ENCODE results near the gene ZNF654.
A peak's percentile ranks its signal among the peaks of the same experiment; 100 is the strongest.

ZNF654 gene

DNA sequence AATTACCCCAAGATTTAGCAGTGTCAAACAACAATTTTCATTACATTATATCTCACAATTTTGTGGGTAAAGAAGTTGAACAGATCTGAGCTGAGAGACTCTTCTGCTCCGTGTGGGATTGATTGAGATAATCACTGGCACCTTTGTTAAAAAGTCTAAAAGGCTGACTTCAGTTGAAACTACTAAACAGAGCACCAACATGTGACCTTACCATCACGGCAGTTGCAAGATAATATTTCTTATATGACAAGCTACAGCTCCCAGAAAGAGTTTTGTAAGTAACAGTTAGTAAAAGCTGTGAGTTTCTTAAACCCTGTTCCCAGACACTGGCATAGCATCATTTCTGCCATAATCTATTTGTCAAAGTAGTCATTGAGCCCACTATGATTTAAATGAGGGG is 25.2 kb upstream of the ZNF654 start:
- no peaks in the 10 kb centered on the region for H3K9me3 ChIP-seq (ENCODE audit: control insufficient read depth in 2 of 2, low read length in 2 of 2)
- H3K4me3 ChIP-seq (ENCODE audit: low read length in 2 of 2), result no peak overlapping the region
- H3K4me1 ChIP-seq (ENCODE audit: control insufficient read depth, insufficient read depth, low read length), result no peaks in the 10 kb centered on the region
- H3K36me3 ChIP-seq (ENCODE audit: control insufficient read depth in 2 of 2, insufficient read depth in 2 of 2, low read length in 2 of 2), result no peaks in the 10 kb centered on the region
- no peak overlapping the region for H3K27ac ChIP-seq (ENCODE audit: low read length)
- no peaks in the 10 kb centered on the region for H3K27me3 ChIP-seq (ENCODE audit: control insufficient read depth in 1 of 2, insufficient read depth in 2 of 2, low read length in 2 of 2)
- no peak overlapping the region for H3K9ac ChIP-seq (ENCODE audit: low read length in 2 of 2)

- Histone ChIP-seq H3K4me1 (ENCODE audit: control insufficient read depth, insufficient read depth, low read length) (no peaks in the 10 kb centered on the region), H3K9ac (ENCODE audit: low read length in 2 of 2) (no peak overlapping the region), H3K27ac (ENCODE audit: low read length) (no peak overlapping the region), H3K4me3 (ENCODE audit: low read length in 2 of 2) (no peak overlapping the region), H3K27me3 (ENCODE audit: control insufficient read depth in 1 of 2, insufficient read depth in 2 of 2, low read length in 2 of 2) (no peaks in the 10 kb centered on the region), H3K36me3 (ENCODE audit: control insufficient read depth in 2 of 2, insufficient read depth in 2 of 2, low read length in 2 of 2) (no peaks in the 10 kb centered on the region), H3K9me3 (ENCODE audit: control insufficient read depth in 2 of 2, low read length in 2 of 2) (no peaks in the 10 kb centered on the region)
These were observed 24.4 kb upstream of the ZNF654 start for GRCh38 chr3:88034491-88035275.

DNA sequence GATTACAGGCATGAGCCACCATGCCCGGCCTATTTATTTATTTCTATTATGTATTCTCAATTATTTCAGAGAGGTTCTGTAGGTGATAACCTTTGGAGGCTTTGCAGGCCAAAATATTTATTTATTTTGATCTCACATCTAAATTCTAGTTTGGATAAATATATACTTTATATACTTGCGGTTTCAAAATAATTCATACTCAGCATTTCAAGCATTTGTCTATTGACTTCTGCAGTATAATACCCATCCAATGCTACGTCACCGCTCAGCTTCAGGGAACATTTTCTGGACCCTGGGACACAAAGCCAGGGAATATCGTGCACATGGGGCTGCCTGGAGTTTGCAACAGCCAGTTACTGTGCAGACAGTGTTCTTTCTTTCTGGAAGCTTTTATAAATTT is 22.8 kb upstream of the ZNF654 start:
- H3K9ac ChIP-seq (ENCODE audit: low read length in 2 of 2), result no peak overlapping the region
- H3K9me3 ChIP-seq (ENCODE audit: control insufficient read depth in 2 of 2, low read length in 2 of 2), result no peaks in the 10 kb centered on the region
- no peaks in the 10 kb centered on the region for H3K4me1 ChIP-seq (ENCODE audit: control insufficient read depth, insufficient read depth, low read length)
- H3K27ac ChIP-seq (ENCODE audit: low read length), result no peak overlapping the region
- no peaks in the 10 kb centered on the region for H3K36me3 ChIP-seq (ENCODE audit: control insufficient read depth in 2 of 2, insufficient read depth in 2 of 2, low read length in 2 of 2)
- H3K27me3 ChIP-seq (ENCODE audit: control insufficient read depth in 1 of 2, insufficient read depth in 2 of 2, low read length in 2 of 2), result no peaks in the 10 kb centered on the region
- no peak overlapping the region for H3K4me3 ChIP-seq (ENCODE audit: low read length in 2 of 2)

GRCh38 chr3:88038566-88038965 is 20.5 kb upstream of the ZNF654 start:
- H3K27ac ChIP-seq (ENCODE audit: low read length), result no peak overlapping the region
- no peaks in the 10 kb centered on the region for H3K9me3 ChIP-seq (ENCODE audit: control insufficient read depth in 2 of 2, low read length in 2 of 2)
- no peaks in the 10 kb centered on the region for H3K27me3 ChIP-seq (ENCODE audit: control insufficient read depth in 1 of 2, insufficient read depth in 2 of 2, low read length in 2 of 2)
- no peak overlapping the region for H3K4me3 ChIP-seq (ENCODE audit: low read length in 2 of 2)
- H3K36me3 ChIP-seq (ENCODE audit: control insufficient read depth in 2 of 2, insufficient read depth in 2 of 2, low read length in 2 of 2), result no peaks in the 10 kb centered on the region
- no peak overlapping the region for H3K9ac ChIP-seq (ENCODE audit: low read length in 2 of 2)
- H3K4me1 ChIP-seq (ENCODE audit: control insufficient read depth, insufficient read depth, low read length), result no peaks in the 10 kb centered on the region

GRCh38 chr3:88040529-88040928 is 18.5 kb upstream of the ZNF654 start:
- Histone ChIP-seq H3K27ac (ENCODE audit: low read length) (no peak overlapping the region), H3K9me3 (ENCODE audit: control insufficient read depth in 2 of 2, low read length in 2 of 2) (no peaks in the 10 kb centered on the region), H3K4me1 (ENCODE audit: control insufficient read depth, insufficient read depth, low read length) (no peaks in the 10 kb centered on the region), H3K36me3 (ENCODE audit: control insufficient read depth in 2 of 2, insufficient read depth in 2 of 2, low read length in 2 of 2) (no peaks in the 10 kb centered on the region), H3K27me3 (ENCODE audit: control insufficient read depth in 1 of 2, insufficient read depth in 2 of 2, low read length in 2 of 2) (no peaks in the 10 kb centered on the region), H3K4me3 (ENCODE audit: low read length in 2 of 2) (no peak overlapping the region), H3K9ac (ENCODE audit: low read length in 2 of 2) (no peak overlapping the region)

DNA sequence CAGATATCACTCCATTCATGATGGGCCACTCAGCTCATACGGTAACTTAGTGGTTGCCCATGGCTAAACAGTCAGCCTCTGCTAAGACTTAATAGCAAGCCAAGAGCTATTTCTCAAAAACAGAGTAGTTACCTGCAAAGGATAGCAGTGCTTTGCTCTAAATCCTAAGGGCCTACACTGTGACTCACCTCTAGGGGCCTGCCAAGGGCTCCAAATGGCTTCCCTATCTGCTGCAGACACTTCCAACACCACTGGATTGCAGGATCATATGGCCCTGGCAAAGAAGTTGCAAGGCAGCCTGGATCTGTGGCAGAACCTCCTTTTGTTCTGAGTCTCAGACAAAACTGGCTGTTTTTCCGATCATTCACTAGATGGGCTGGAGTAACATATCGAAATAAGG is 18.1 kb upstream of the ZNF654 start:
- Histone ChIP-seq H3K9ac (ENCODE audit: low read length in 2 of 2) (no peak overlapping the region), H3K9me3 (ENCODE audit: control insufficient read depth in 2 of 2, low read length in 2 of 2) (no peaks in the 10 kb centered on the region), H3K36me3 (ENCODE audit: control insufficient read depth in 2 of 2, insufficient read depth in 2 of 2, low read length in 2 of 2) (no peaks in the 10 kb centered on the region), H3K27ac (ENCODE audit: low read length) (no peak overlapping the region), H3K4me3 (ENCODE audit: low read length in 2 of 2) (no peak overlapping the region), H3K27me3 (ENCODE audit: control insufficient read depth in 1 of 2, insufficient read depth in 2 of 2, low read length in 2 of 2) (no peaks in the 10 kb centered on the region), H3K4me1 (ENCODE audit: control insufficient read depth, insufficient read depth, low read length) (no peaks in the 10 kb centered on the region)

- no peaks in the 10 kb centered on the region for H3K27me3 ChIP-seq (ENCODE audit: control insufficient read depth in 1 of 2, insufficient read depth in 2 of 2, low read length in 2 of 2)
- no peak overlapping the region for H3K4me3 ChIP-seq (ENCODE audit: low read length in 2 of 2)
- no peak overlapping the region for H3K9ac ChIP-seq (ENCODE audit: low read length in 2 of 2)
- no peak overlapping the region for H3K27ac ChIP-seq (ENCODE audit: low read length)
- no peaks in the 10 kb centered on the region for H3K9me3 ChIP-seq (ENCODE audit: control insufficient read depth in 2 of 2, low read length in 2 of 2)
- H3K36me3 ChIP-seq (ENCODE audit: control insufficient read depth in 2 of 2, insufficient read depth in 2 of 2, low read length in 2 of 2), result no peaks in the 10 kb centered on the region
- no peaks in the 10 kb centered on the region for H3K4me1 ChIP-seq (ENCODE audit: control insufficient read depth, insufficient read depth, low read length)
These were observed 14.6 kb upstream of the ZNF654 start for GRCh38 chr3:88044411-88044810.

DNA sequence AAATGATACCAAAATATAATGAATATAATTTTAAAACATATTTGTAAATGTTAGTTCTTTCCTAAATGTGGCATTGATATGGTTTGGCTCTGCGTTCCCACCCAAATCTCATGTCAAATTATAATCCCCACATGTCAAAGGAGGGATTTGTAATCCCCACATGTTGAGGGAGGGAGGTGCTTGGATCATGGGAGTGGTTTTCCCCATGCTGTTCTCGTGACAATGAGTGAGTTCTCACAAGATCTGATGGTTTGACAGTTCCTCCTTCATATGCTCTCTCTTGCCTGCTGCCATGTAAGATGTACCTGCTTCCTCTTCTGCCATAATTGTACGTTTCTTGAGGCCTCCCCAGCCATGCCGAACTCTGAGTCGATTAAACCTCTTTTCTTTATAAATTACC is 12.3 kb upstream of the ZNF654 start:
- no peaks in the 10 kb centered on the region for H3K9me3 ChIP-seq (ENCODE audit: control insufficient read depth in 2 of 2, low read length in 2 of 2)
- H3K4me3 ChIP-seq (ENCODE audit: low read length in 2 of 2), result no peak overlapping the region
- no peaks in the 10 kb centered on the region for H3K36me3 ChIP-seq (ENCODE audit: control insufficient read depth in 2 of 2, insufficient read depth in 2 of 2, low read length in 2 of 2)
- H3K9ac ChIP-seq (ENCODE audit: low read length in 2 of 2), result no peak overlapping the region
- no peaks in the 10 kb centered on the region for H3K27me3 ChIP-seq (ENCODE audit: control insufficient read depth in 1 of 2, insufficient read depth in 2 of 2, low read length in 2 of 2)
- H3K27ac ChIP-seq (ENCODE audit: low read length), result no peak overlapping the region
- H3K4me1 ChIP-seq (ENCODE audit: control insufficient read depth, insufficient read depth, low read length), result no peaks in the 10 kb centered on the region

GRCh38 chr3:88057630-88058305 is 1.3 kb upstream of the ZNF654 start:
- peak overlapping the region; percentile 76 to 83 for H3K9ac ChIP-seq (ENCODE audit: low read length in 2 of 2)
- peak overlapping the region; percentile 84 for H3K27ac ChIP-seq (ENCODE audit: low read length)
- no peaks in the 10 kb centered on the region for H3K27me3 ChIP-seq (ENCODE audit: control insufficient read depth in 1 of 2, insufficient read depth in 2 of 2, low read length in 2 of 2)
- peaks cover 5 to 11% of the 10 kb centered on the region in 2 donors for H3K36me3 ChIP-seq (ENCODE audit: control insufficient read depth in 2 of 2, insufficient read depth in 2 of 2, low read length in 2 of 2)
- peaks cover 10% of the 10 kb centered on the region for H3K4me1 ChIP-seq (ENCODE audit: control insufficient read depth, insufficient read depth, low read length)
- peak overlapping the region; percentile 90 for H3K4me3 ChIP-seq (ENCODE audit: low read length in 2 of 2)
- H3K9me3 ChIP-seq (ENCODE audit: control insufficient read depth in 2 of 2, low read length in 2 of 2), result no peaks in the 10 kb centered on the region

- Histone ChIP-seq H3K27ac (ENCODE audit: low read length) (peak overlapping the region; percentile 84), H3K4me1 (ENCODE audit: control insufficient read depth, insufficient read depth, low read length) (peaks cover 10% of the 10 kb centered on the region), H3K36me3 (ENCODE audit: control insufficient read depth in 2 of 2, insufficient read depth in 2 of 2, low read length in 2 of 2) (peaks cover 5 to 11% of the 10 kb centered on the region in 2 donors), H3K9ac (ENCODE audit: low read length in 2 of 2) (peak overlapping the region; percentile 78 to 83), H3K27me3 (ENCODE audit: control insufficient read depth in 1 of 2, insufficient read depth in 2 of 2, low read length in 2 of 2) (no peaks in the 10 kb centered on the region), H3K4me3 (ENCODE audit: low read length in 2 of 2) (peak overlapping the region; percentile 90), H3K9me3 (ENCODE audit: control insufficient read depth in 2 of 2, low read length in 2 of 2) (no peaks in the 10 kb centered on the region)
These were observed 812 bp upstream of the ZNF654 start for GRCh38 chr3:88058306-88058580.

All from stomach smooth muscle (tissue), 2 donors.